Gastroesophageal sphincter (tissue), 4 donors: ENCODE data around the gene HMX2. TPM values are rescaled to one million over a fixed set of nuclear protein-coding genes. Genes with fewer than 3 reads are reported as not detected.

Experiments used
- ATAC-seq: fragments of 150-250 bp; one replicate; pipeline ENCODE4 v1.9.1; 2016; ENCODE audit warnings: mild to moderate bottlenecking, moderate library complexity
- H3K27ac ChIP-seq, 4 donors: fragments of 200-600 bp; sonication (generic) in 3 of 4; 1 replicate in 3 of 4; 2 replicates in 1 of 4; pipeline ENCODE4 v1.5.1; 2016 to 2019
- H3K27me3 ChIP-seq: fragments of 200-600 bp; sonication (generic); one replicate; pipeline ENCODE4 v1.5.1; 2019
- H3K36me3 ChIP-seq, 2 donors: fragments of 200-600 bp; sonication (generic); one replicate each; pipeline ENCODE4 v1.5.1; 2019; ENCODE audit warnings: control low read depth in 1 of 2
- H3K4me1 ChIP-seq, 3 donors: fragments of 200-600 bp; sonication (generic); 1 replicate in 2 of 3; 2 replicates in 1 of 3; pipeline ENCODE4 v1.5.1; 2016 to 2019; ENCODE audit warnings: control low read depth in 2 of 3
- H3K4me3 ChIP-seq, 2 donors: fragments of 200-600 bp; sonication (generic); one replicate each; pipeline ENCODE4 v1.5.1; 2019; ENCODE audit warnings: mild to moderate bottlenecking in 1 of 2, moderate library complexity in 1 of 2
- H3K9me3 ChIP-seq, 3 donors: fragments of 200-600 bp; sonication (generic); one replicate each; pipeline ENCODE4 v1.5.1; 2017 to 2019; ENCODE audit warnings: control low read depth in 2 of 3
- EP300 ChIP-seq: sonication (generic); formaldehyde crosslinking; IDR thresholded peaks from one replicate; pipeline ENCODE4 v1.6.1; 2017; ENCODE audit warnings: antibody characterized with exemption, mild to moderate bottlenecking
- POLR2A ChIP-seq, 2 donors: fragments of 450-650 bp; IDR thresholded peaks; one replicate each; pipeline ENCODE4 v1.6.1; 2017; ENCODE audit warnings: antibody characterized with exemption in 2 of 2, mild to moderate bottlenecking in 2 of 2, moderate library complexity in 1 of 2
- POLR2AphosphoS5 ChIP-seq: sonication (generic); formaldehyde crosslinking; IDR thresholded peaks from one replicate; pipeline ENCODE4 v1.6.1; 2017; ENCODE audit warnings: antibody characterized with exemption
- WGBS, 2 donors: methylation state at CpG; one replicate each; pipeline ENCODE4 v1.1.5; 2018; ENCODE audit warnings: low coverage in 1 of 2; 5-methylcytosine and 5-hydroxymethylcytosine counted together
- total RNA-seq, 4 donors: library from RNA; depleted of rRNA; stranded (reverse); fragments of >200 nt; gene quantifications; one replicate each; pipeline ENCODE4 v1.1.0, GENCODE V29; 2016
- TF ChIP-seq, protein P1 (sequence below), 4 experiments: fragments of 200-600 bp in 2 of 4; fragments of 450-650 bp in 2 of 4; sonication (generic) in 1 of 4; IDR thresholded peaks; one replicate each; pipeline ENCODE4 v1.5.1; 2017 to 2019; ENCODE audit warnings: antibody characterized with exemption in 4 of 4, mild to moderate bottlenecking in 2 of 4, moderate library complexity in 2 of 4

The HMX2 gene, protein sequence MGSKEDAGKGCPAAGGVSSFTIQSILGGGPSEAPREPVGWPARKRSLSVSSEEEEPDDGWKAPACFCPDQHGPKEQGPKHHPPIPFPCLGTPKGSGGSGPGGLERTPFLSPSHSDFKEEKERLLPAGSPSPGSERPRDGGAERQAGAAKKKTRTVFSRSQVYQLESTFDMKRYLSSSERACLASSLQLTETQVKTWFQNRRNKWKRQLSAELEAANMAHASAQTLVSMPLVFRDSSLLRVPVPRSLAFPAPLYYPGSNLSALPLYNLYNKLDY
- total RNA-seq: not detected

- WGBS, 2 donors: no CpG with 5 or more reads among the region's 64 CpGs
Observed at GRCh38 chr10:123147635-123148413, at the start of gene HMX2. Gene HMX2, plus strand, starts transcription at chr10:123148136. Its CDS starts 243 bp downstream, at chr10:123148379.

DNA sequence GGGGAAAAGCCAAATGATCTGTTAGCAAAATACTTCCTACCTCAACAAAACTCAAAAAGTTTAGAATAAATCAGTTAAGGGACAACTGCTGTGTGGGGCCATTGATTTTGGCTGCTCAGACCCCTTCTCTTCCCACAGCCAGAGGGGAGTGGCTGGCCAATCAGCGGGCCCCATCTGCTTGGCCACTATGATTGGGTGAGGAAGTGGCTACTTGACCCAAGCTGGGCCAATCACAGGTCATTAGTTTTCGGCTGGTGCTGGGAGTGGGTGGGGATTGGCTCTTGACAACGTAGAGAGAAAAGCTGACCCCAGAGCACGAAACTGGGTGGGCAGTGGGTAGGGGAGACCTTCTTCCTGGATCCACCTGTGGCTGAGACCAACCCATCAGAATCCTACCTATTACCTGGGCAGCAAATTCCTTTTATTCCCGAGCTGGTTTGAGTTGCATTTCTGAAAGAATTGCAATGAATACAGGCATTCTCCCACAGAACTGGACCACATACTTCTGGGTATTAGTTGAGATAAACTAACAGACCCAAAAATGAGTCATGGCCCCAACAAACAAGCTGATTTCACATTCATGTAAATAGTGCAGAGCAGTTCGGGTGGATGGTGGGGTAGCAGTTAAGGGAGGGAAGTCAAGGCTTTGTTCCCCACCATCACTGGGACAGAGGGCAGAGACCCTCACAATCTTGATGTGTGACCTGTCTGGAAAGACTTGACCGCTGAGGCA, 47.7 kb upstream of the HMX2 start:
- Histone ChIP-seq H3K4me1 (no peaks in the 10 kb centered on the region), H3K27ac (no peak overlapping the region), H3K4me3 (no peak overlapping the region), H3K27me3 (peaks cover 25% of the 10 kb centered on the region), H3K9me3 (no peaks in the 10 kb centered on the region), H3K36me3 (no peaks in the 10 kb centered on the region)
- ATAC-seq: no peak
- no peak for TF ChIP-seq POLR2A (IDR thresholded peaks at IDR 0.05)
- TF ChIP-seq EP300: no peak
- no peak for TF ChIP-seq POLR2AphosphoS5
- TF ChIP-seq, protein P1, sequence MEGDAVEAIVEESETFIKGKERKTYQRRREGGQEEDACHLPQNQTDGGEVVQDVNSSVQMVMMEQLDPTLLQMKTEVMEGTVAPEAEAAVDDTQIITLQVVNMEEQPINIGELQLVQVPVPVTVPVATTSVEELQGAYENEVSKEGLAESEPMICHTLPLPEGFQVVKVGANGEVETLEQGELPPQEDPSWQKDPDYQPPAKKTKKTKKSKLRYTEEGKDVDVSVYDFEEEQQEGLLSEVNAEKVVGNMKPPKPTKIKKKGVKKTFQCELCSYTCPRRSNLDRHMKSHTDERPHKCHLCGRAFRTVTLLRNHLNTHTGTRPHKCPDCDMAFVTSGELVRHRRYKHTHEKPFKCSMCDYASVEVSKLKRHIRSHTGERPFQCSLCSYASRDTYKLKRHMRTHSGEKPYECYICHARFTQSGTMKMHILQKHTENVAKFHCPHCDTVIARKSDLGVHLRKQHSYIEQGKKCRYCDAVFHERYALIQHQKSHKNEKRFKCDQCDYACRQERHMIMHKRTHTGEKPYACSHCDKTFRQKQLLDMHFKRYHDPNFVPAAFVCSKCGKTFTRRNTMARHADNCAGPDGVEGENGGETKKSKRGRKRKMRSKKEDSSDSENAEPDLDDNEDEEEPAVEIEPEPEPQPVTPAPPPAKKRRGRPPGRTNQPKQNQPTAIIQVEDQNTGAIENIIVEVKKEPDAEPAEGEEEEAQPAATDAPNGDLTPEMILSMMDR (IDR thresholded peaks at IDR 0.05): no peak
- 84 to 100% methylated on average over 1 to 5 of the region's 7 CpGs for WGBS, 2 donors

More at GRCh38 chr10:123147635-123148413, at the start of gene HMX2:
- Histone ChIP-seq H3K36me3 (no peaks in the 10 kb centered on the region), H3K27me3 (peaks cover 100% of the 10 kb centered on the region), H3K4me3 (peak within 1 kb of the TSS in 1 of 2 donors; percentile 2), H3K9me3 (no peaks in the 10 kb centered on the region), H3K4me1 (peaks cover 0 to 66% (median 30%) of the 10 kb centered on the region in 3 donors), H3K27ac (no peak within 1 kb of the TSS)
- TF ChIP-seq POLR2AphosphoS5: no peak
- TF ChIP-seq, protein P1 (IDR thresholded peaks at IDR 0.05): no peak
- TF ChIP-seq POLR2A (IDR thresholded peaks at IDR 0.05): no peak
- no peak for TF ChIP-seq EP300
- ATAC-seq: no peak

GRCh38 chr10:123101872-123102271, 46.1 kb upstream of the HMX2 start:
- Histone ChIP-seq H3K4me1 (no peaks in the 10 kb centered on the region), H3K4me3 (no peak overlapping the region), H3K9me3 (no peaks in the 10 kb centered on the region), H3K27me3 (peaks cover 18% of the 10 kb centered on the region), H3K36me3 (no peaks in the 10 kb centered on the region), H3K27ac (no peak overlapping the region)
- 63 to 73% methylated on average over 3 to 5 of the region's 9 CpGs for WGBS, 2 donors
- TF ChIP-seq POLR2A (IDR thresholded peaks at IDR 0.05) (no peak), EP300 (no peak), POLR2AphosphoS5 (no peak)
- TF ChIP-seq, protein P1 (IDR thresholded peaks at IDR 0.05): no peak
- no peak for ATAC-seq

GRCh38 chr10:123102673-123103072, 45.3 kb upstream of the HMX2 start:
- Histone ChIP-seq H3K27ac (no peak overlapping the region), H3K4me3 (no peak overlapping the region), H3K4me1 (no peaks in the 10 kb centered on the region), H3K36me3 (no peaks in the 10 kb centered on the region), H3K9me3 (no peaks in the 10 kb centered on the region), H3K27me3 (peaks cover 18% of the 10 kb centered on the region)
- no peak for ATAC-seq
- TF ChIP-seq POLR2A (IDR thresholded peaks at IDR 0.05) (no peak), EP300 (no peak), POLR2AphosphoS5 (no peak)
- TF ChIP-seq, protein P1 (IDR thresholded peaks at IDR 0.05): no peak
- WGBS, 2 donors: no CpG with 5 or more reads among the region's 2 CpGs
